ENCODE data around the gene ADGRV1.
"Not testable (repeated sequence)": the region's sequence is repeated elsewhere in the genome, so short reads cannot be mapped to it uniquely, and the experiment has no call there.

DNA sequence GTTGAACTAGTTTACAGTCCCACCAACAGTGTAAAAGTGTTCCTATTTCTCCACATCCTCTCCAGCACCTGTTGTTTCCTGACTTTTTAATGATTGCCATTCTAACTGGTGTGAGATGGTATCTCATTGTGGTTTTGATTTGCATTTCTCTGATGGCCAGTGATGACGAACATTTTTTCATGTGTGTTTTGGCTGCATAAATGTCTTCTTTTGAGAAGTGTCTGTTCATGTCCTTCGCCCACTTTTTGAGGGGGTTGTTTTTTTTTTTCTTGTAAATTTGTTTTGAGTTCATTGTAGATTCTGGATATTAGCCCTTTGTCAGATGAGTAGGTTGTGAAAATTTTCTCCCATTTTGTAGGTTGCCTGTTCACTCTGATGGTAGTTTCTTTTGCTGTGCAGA is 365.6 kb downstream of the ADGRV1 start:
- TF ChIP-seq, protein P1, sequence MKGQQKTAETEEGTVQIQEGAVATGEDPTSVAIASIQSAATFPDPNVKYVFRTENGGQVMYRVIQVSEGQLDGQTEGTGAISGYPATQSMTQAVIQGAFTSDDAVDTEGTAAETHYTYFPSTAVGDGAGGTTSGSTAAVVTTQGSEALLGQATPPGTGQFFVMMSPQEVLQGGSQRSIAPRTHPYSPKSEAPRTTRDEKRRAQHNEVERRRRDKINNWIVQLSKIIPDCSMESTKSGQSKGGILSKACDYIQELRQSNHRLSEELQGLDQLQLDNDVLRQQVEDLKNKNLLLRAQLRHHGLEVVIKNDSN (IDR thresholded peaks at IDR 0.05; ENCODE audit: borderline replicate concordance, low read depth), result not testable (repeated sequence)
- TF ChIP-seq, protein P2, sequence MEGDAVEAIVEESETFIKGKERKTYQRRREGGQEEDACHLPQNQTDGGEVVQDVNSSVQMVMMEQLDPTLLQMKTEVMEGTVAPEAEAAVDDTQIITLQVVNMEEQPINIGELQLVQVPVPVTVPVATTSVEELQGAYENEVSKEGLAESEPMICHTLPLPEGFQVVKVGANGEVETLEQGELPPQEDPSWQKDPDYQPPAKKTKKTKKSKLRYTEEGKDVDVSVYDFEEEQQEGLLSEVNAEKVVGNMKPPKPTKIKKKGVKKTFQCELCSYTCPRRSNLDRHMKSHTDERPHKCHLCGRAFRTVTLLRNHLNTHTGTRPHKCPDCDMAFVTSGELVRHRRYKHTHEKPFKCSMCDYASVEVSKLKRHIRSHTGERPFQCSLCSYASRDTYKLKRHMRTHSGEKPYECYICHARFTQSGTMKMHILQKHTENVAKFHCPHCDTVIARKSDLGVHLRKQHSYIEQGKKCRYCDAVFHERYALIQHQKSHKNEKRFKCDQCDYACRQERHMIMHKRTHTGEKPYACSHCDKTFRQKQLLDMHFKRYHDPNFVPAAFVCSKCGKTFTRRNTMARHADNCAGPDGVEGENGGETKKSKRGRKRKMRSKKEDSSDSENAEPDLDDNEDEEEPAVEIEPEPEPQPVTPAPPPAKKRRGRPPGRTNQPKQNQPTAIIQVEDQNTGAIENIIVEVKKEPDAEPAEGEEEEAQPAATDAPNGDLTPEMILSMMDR (IDR thresholded peaks at IDR 0.05), result not testable (repeated sequence)
- TF ChIP-seq, protein P3, sequence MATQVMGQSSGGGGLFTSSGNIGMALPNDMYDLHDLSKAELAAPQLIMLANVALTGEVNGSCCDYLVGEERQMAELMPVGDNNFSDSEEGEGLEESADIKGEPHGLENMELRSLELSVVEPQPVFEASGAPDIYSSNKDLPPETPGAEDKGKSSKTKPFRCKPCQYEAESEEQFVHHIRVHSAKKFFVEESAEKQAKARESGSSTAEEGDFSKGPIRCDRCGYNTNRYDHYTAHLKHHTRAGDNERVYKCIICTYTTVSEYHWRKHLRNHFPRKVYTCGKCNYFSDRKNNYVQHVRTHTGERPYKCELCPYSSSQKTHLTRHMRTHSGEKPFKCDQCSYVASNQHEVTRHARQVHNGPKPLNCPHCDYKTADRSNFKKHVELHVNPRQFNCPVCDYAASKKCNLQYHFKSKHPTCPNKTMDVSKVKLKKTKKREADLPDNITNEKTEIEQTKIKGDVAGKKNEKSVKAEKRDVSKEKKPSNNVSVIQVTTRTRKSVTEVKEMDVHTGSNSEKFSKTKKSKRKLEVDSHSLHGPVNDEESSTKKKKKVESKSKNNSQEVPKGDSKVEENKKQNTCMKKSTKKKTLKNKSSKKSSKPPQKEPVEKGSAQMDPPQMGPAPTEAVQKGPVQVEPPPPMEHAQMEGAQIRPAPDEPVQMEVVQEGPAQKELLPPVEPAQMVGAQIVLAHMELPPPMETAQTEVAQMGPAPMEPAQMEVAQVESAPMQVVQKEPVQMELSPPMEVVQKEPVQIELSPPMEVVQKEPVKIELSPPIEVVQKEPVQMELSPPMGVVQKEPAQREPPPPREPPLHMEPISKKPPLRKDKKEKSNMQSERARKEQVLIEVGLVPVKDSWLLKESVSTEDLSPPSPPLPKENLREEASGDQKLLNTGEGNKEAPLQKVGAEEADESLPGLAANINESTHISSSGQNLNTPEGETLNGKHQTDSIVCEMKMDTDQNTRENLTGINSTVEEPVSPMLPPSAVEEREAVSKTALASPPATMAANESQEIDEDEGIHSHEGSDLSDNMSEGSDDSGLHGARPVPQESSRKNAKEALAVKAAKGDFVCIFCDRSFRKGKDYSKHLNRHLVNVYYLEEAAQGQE (IDR thresholded peaks at IDR 0.05; ENCODE audit: low read depth, low read length), result not testable (repeated sequence)

All from SK-N-SH (cell line).